ENCODE results near the gene SLC24A4. TPM values are rescaled to one million over a fixed set of nuclear protein-coding genes. Genes with fewer than 3 reads are reported as not detected.

Gene SLC24A4
- total RNA-seq, 6 donors from 2014 or later: 0.49 to 5.7 (median 2.0) TPM

DNA sequence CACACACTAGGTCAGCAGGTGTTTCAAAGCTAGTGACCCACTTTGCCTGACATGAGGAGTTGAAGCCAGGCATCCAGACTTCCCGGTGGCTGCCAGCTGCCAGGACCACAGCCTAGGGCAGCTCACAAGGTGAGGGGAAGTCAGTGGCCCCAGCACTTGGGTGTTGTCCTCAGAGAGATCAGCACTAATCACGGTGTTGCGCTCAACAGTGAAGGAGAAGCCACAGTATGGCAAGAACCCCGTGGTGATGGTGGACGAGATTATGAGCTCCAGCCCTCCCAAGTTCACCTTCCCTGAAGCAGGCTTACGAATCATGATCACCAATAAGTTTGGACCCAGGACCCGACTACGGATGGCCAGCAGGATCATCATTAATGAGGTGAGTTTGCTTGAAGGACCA is 130.7 kb downstream of the SLC24A4 start:
- WGBS, 2 donors: 93 to 100% methylated on average over 6 to 8 of the region's 8 CpGs
- no peaks in the 10 kb centered on the region for H3K27me3 ChIP-seq
- no peak for ATAC-seq (ENCODE audit: low FRiP score in 2 of 2)
- TF ChIP-seq EP300 (IDR thresholded peaks at IDR 0.05) (no peak), POLR2AphosphoS5 (IDR thresholded peaks at IDR 0.05) (no peak), POLR2A (IDR thresholded peaks at IDR 0.05) (no peak)
- TF ChIP-seq, protein P1, sequence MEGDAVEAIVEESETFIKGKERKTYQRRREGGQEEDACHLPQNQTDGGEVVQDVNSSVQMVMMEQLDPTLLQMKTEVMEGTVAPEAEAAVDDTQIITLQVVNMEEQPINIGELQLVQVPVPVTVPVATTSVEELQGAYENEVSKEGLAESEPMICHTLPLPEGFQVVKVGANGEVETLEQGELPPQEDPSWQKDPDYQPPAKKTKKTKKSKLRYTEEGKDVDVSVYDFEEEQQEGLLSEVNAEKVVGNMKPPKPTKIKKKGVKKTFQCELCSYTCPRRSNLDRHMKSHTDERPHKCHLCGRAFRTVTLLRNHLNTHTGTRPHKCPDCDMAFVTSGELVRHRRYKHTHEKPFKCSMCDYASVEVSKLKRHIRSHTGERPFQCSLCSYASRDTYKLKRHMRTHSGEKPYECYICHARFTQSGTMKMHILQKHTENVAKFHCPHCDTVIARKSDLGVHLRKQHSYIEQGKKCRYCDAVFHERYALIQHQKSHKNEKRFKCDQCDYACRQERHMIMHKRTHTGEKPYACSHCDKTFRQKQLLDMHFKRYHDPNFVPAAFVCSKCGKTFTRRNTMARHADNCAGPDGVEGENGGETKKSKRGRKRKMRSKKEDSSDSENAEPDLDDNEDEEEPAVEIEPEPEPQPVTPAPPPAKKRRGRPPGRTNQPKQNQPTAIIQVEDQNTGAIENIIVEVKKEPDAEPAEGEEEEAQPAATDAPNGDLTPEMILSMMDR (IDR thresholded peaks at IDR 0.05): no peak
- H3K36me3 ChIP-seq: no peaks in the 10 kb centered on the region
- H3K4me3 ChIP-seq: no peak overlapping the region
- H3K4me1 ChIP-seq: peaks cover 12 to 33% (median 28%) of the 10 kb centered on the region in 4 donors
- DNase-seq: no peak
- H3K9me3 ChIP-seq: no peaks in the 10 kb centered on the region
- H3K27ac ChIP-seq: no peak overlapping the region

DNA sequence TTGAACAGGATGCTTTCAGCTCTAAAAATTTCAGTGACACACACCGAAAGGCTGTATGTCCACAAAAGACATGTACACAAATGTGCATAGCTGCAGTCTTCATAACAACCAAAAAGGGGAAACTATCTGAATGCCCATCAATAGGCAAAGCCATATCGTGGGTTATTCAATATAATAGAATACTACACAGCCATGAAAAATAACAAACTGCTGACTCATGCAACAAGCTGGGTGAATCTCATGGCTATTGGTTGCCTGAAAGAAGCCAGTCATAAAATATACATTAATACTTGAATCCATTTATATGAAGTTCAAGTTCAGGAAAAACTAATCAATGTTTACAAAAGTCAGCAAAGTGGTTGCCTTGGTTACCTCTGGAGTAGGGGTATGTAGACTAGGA is 132.3 kb downstream of the SLC24A4 start:
- Histone ChIP-seq H3K27me3 (no peaks in the 10 kb centered on the region), H3K27ac (no peak overlapping the region), H3K4me1 (peaks cover 13 to 47% (median 41%) of the 10 kb centered on the region in 4 donors), H3K9me3 (no peaks in the 10 kb centered on the region), H3K4me3 (no peak overlapping the region), H3K36me3 (no peaks in the 10 kb centered on the region)
- TF ChIP-seq EP300 (IDR thresholded peaks at IDR 0.05): no peak
- no peak for TF ChIP-seq POLR2AphosphoS5 (IDR thresholded peaks at IDR 0.05)
- TF ChIP-seq, protein P1 (IDR thresholded peaks at IDR 0.05): no peak
- no peak for TF ChIP-seq POLR2A (IDR thresholded peaks at IDR 0.05)
- DNase-seq: no peak
- 96 to 97% methylated on average over 2 of the region's 2 CpGs for WGBS, 2 donors
- ATAC-seq (ENCODE audit: low FRiP score in 2 of 2): no peak

DNA sequence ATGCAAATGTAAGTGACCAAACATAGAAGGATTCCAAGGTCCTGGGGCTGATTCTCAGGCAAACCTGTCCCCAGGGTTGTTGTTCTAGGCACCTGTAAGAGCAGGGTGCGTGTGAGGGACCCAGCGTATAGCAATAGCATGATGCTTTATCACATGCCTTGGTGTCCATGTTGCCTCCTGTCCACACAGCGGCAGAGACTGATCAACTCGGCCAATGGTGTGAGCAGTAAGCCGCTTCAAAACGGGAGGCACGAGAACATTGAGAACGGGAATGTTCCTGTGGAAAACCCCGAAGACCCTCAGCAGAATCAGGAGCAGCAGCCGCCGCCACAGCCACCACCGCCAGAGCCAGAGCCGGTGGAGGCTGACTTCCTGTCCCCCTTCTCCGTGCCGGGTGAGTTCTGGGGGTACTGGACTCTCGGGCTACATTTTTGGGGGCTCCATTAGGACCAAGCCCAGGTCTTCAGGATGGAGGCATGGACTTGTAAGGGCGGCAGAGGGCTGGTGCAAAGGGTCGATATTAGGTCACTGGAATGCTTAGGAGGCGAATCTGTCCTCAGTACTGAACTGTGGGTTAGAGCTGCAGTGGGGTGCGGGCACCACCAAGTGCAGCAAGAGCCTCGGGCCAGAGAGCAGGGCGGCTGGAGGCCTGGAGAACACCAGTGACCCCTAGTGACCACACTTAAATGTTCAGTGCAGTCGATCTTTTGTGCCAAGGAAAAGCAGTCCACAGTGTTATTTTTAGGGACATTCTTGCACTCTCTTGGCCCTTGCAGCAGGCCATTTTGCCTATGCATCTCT is 133.4 kb downstream of the SLC24A4 start:
- TF ChIP-seq, protein P1 (IDR thresholded peaks at IDR 0.05): peak; percentile 67 to 85 (median 76)
- no peak for TF ChIP-seq EP300 (IDR thresholded peaks at IDR 0.05)
- 54 to 64% methylated on average over 13 to 21 of the region's 23 CpGs for WGBS, 2 donors
- peak; percentile 84 to 90 for ATAC-seq (ENCODE audit: low FRiP score in 2 of 2)
- H3K4me1 ChIP-seq: peaks cover 13 to 50% (median 42%) of the 10 kb centered on the region in 4 donors
- DNase-seq: peak in 1 of 2 donors; percentile 71
- peak overlapping the region; percentile 4 to 76 (median 17) for H3K27ac ChIP-seq
- no peaks in the 10 kb centered on the region for H3K36me3 ChIP-seq
- H3K9me3 ChIP-seq: no peaks in the 10 kb centered on the region
- H3K4me3 ChIP-seq: peak overlapping the region in 1 of 4 donors; percentile 19
- H3K27me3 ChIP-seq: no peaks in the 10 kb centered on the region

DNA sequence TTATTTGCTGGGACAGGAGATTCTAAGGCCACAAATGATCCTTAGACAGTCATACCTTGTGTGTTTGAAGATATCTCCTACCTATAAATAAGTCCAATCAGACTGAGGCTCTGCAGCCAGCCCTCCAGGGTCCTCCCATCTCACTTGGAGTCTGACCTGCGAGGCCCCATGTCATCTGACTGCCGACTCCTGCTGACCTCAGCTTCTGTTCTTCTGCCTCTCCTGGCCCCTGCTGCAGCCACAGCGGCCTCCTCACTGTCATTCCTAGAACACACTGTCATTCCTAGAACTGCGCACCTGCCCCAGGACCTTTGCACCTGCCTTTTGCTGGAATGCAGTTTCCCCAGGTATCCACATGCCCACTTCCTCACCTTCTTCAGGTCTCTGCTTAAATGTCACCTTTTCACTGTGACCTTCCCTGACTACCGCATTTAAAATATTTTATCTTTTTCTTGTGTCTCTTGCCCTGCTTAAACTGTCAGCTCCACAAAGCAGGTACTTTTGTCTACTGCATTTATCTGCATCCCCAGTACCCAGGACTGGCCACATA is 134.1 kb downstream of the SLC24A4 start:
- H3K4me1 ChIP-seq: peaks cover 19 to 53% (median 44%) of the 10 kb centered on the region in 4 donors

More for the DNA sequence above, 134.1 kb downstream of the SLC24A4 start:
- Histone ChIP-seq H3K27ac (peak overlapping the region in 1 of 4 donors; percentile 19), H3K4me3 (no peak overlapping the region), H3K36me3 (no peaks in the 10 kb centered on the region), H3K9me3 (no peaks in the 10 kb centered on the region), H3K27me3 (no peaks in the 10 kb centered on the region)
- no peak for DNase-seq
- 84 to 89% methylated on average over 5 of the region's 5 CpGs for WGBS, 2 donors
- TF ChIP-seq POLR2A (IDR thresholded peaks at IDR 0.05): no peak
- TF ChIP-seq EP300 (IDR thresholded peaks at IDR 0.05): no peak
- no peak for TF ChIP-seq POLR2AphosphoS5 (IDR thresholded peaks at IDR 0.05)
- TF ChIP-seq, protein P1 (IDR thresholded peaks at IDR 0.05): no peak
- no peak for ATAC-seq (ENCODE audit: low FRiP score in 2 of 2)

Data from upper lobe of left lung (tissue), 6 donors.